GM21367 (cell line): ENCODE results near the gene CERS3.

Experiments used
- ATAC-seq: cut with Tn5 transposase; IDR thresholded peaks from one replicate; pipeline ENCODE4 v1.9.1; 2021; ENCODE audit not compliant: unreplicated experiment

Gene CERS3

GRCh38 chr15:100531204-100531603, 2.5 kb upstream of the CERS3 start:
- no peak for ATAC-seq

- ATAC-seq: no peak
Measured at GRCh38 chr15:100529556-100529955, 806 bp upstream of the CERS3 start.

- no peak for ATAC-seq
Measured at GRCh38 chr15:100526027-100526481, 2.7 kb downstream of the CERS3 start.

- ATAC-seq: no peak
Measured at GRCh38 chr15:100525436-100525835, 3.3 kb downstream of the CERS3 start.

GRCh38 chr15:100524326-100524725, 4.4 kb downstream of the CERS3 start:
- no peak for ATAC-seq

GRCh38 chr15:100521907-100522306, 6.8 kb downstream of the CERS3 start:
- no peak for ATAC-seq

- no peak for ATAC-seq
Measured at GRCh38 chr15:100520132-100520921, 8.4 kb downstream of the CERS3 start.

- no peak for ATAC-seq
Measured at GRCh38 chr15:100517846-100518245, 10.9 kb downstream of the CERS3 start.

- no peak for ATAC-seq
Measured at GRCh38 chr15:100516643-100517512, 11.9 kb downstream of the CERS3 start.

- ATAC-seq: no peak
Measured at GRCh38 chr15:100515758-100516157, 13.0 kb downstream of the CERS3 start.

- ATAC-seq: no peak
Measured at GRCh38 chr15:100508641-100509300, 20.0 kb downstream of the CERS3 start.

- ATAC-seq: no peak
Measured at GRCh38 chr15:100502651-100503050, 26.1 kb downstream of the CERS3 start.

- no peak for ATAC-seq
Measured at GRCh38 chr15:100501117-100501516, 27.6 kb downstream of the CERS3 start.

- no peak for ATAC-seq
Measured at GRCh38 chr15:100500226-100500990, 28.3 kb downstream of the CERS3 start.

- no peak for ATAC-seq
Measured at GRCh38 chr15:100495861-100496260, 32.9 kb downstream of the CERS3 start.

- ATAC-seq: no peak
Measured at GRCh38 chr15:100493213-100493612, 35.5 kb downstream of the CERS3 start.

- no peak for ATAC-seq
Measured at GRCh38 chr15:100484443-100484842, 44.3 kb downstream of the CERS3 start.

- ATAC-seq: no peak
Measured at GRCh38 chr15:100483370-100483769, 45.4 kb downstream of the CERS3 start.

GRCh38 chr15:100476805-100477204, 51.9 kb downstream of the CERS3 start:
- no peak for ATAC-seq

GRCh38 chr15:100472736-100473135, 56.0 kb downstream of the CERS3 start:
- ATAC-seq: no peak

GRCh38 chr15:100471933-100472332, 56.8 kb downstream of the CERS3 start:
- no peak for ATAC-seq
